Liver (tissue), 3 donors: ENCODE data around the gene LTBP2.

ENCODE experiments used
- HNF4G ChIP-seq: IDR thresholded peaks from 2 replicates; pipeline ENCODE4 v1.6.1; 2016; ENCODE audit warnings: antibody characterized with exemption
- JUND ChIP-seq, 2 donors: IDR thresholded peaks; 2 replicates each; pipeline ENCODE4 v1.6.1; 2016; ENCODE audit warnings: antibody characterized with exemption in 2 of 2
- SP1 ChIP-seq: IDR thresholded peaks from 2 replicates; pipeline ENCODE4 v1.6.1; 2018; ENCODE audit warnings: antibody characterized with exemption, mild to moderate bottlenecking
- YY1 ChIP-seq: IDR thresholded peaks from 2 replicates; pipeline ENCODE4 v1.6.1; 2016; ENCODE audit warnings: antibody characterized with exemption, mild to moderate bottlenecking
- TF ChIP-seq, protein P1 (sequence below): fragments of 150-350 bp; IDR thresholded peaks from 2 replicates; pipeline ENCODE4 v1.5.1; 2017; ENCODE audit warnings: improper control_type of control experiment, low read depth, low read length; ENCODE audit not compliant: missing input control
- TF ChIP-seq, protein P2 (sequence below): IDR thresholded peaks from 2 replicates; pipeline ENCODE4 v1.6.1; 2016; ENCODE audit warnings: antibody characterized with exemption
- TF ChIP-seq, protein P3 (sequence below): IDR thresholded peaks from 2 replicates; pipeline ENCODE4 v1.6.1; 2016; ENCODE audit warnings: antibody characterized with exemption
- donor health status: healthy.
- donor health status: healthy.

GRCh38 chr14:74635847-74636246 lies 23.8 kb upstream of the LTBP2 start:
- TF ChIP-seq, protein P1, sequence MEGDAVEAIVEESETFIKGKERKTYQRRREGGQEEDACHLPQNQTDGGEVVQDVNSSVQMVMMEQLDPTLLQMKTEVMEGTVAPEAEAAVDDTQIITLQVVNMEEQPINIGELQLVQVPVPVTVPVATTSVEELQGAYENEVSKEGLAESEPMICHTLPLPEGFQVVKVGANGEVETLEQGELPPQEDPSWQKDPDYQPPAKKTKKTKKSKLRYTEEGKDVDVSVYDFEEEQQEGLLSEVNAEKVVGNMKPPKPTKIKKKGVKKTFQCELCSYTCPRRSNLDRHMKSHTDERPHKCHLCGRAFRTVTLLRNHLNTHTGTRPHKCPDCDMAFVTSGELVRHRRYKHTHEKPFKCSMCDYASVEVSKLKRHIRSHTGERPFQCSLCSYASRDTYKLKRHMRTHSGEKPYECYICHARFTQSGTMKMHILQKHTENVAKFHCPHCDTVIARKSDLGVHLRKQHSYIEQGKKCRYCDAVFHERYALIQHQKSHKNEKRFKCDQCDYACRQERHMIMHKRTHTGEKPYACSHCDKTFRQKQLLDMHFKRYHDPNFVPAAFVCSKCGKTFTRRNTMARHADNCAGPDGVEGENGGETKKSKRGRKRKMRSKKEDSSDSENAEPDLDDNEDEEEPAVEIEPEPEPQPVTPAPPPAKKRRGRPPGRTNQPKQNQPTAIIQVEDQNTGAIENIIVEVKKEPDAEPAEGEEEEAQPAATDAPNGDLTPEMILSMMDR: no peak
- TF ChIP-seq, protein P2, sequence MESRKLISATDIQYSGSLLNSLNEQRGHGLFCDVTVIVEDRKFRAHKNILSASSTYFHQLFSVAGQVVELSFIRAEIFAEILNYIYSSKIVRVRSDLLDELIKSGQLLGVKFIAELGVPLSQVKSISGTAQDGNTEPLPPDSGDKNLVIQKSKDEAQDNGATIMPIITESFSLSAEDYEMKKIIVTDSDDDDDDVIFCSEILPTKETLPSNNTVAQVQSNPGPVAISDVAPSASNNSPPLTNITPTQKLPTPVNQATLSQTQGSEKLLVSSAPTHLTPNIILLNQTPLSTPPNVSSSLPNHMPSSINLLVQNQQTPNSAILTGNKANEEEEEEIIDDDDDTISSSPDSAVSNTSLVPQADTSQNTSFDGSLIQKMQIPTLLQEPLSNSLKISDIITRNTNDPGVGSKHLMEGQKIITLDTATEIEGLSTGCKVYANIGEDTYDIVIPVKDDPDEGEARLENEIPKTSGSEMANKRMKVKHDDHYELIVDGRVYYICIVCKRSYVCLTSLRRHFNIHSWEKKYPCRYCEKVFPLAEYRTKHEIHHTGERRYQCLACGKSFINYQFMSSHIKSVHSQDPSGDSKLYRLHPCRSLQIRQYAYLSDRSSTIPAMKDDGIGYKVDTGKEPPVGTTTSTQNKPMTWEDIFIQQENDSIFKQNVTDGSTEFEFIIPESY: no peak
- TF ChIP-seq YY1: peak; percentile 25
- TF ChIP-seq HNF4G: no peak
- TF ChIP-seq SP1: peak; percentile 54
- TF ChIP-seq JUND (IDR thresholded peaks at IDR 0.05): no peak
- TF ChIP-seq, protein P3, sequence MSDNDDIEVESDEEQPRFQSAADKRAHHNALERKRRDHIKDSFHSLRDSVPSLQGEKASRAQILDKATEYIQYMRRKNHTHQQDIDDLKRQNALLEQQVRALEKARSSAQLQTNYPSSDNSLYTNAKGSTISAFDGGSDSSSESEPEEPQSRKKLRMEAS: peak; percentile 29
